Measurements from ENCODE around the gene ARID5B.

The ARID5B gene

GRCh38 chr10:61939902-61940301 is 38.4 kb downstream of the ARID5B start:
- no peak for DNase-seq

GRCh38 chr10:61941202-61941681 is 39.7 kb downstream of the ARID5B start:
- no peak for DNase-seq

GRCh38 chr10:61942604-61943461 is 41.3 kb downstream of the ARID5B start:
- no peak for DNase-seq

- DNase-seq = no peak
These were observed 42.3 kb downstream of the ARID5B start for GRCh38 chr10:61943674-61944378.

- no peak for DNase-seq
These were observed 43.1 kb downstream of the ARID5B start for GRCh38 chr10:61944410-61945147.

- no peak for DNase-seq
These were observed 48.2 kb downstream of the ARID5B start for GRCh38 chr10:61949687-61950086.

GRCh38 chr10:61950449-61951143 is 49.1 kb downstream of the ARID5B start:
- no peak for DNase-seq

- no peak for DNase-seq
These were observed 49.6 kb downstream of the ARID5B start for GRCh38 chr10:61951144-61951483.

GRCh38 chr10:61952028-61952674 is 50.7 kb downstream of the ARID5B start:
- no peak for DNase-seq

GRCh38 chr10:61953183-61953582 is 51.7 kb downstream of the ARID5B start:
- DNase-seq = no peak

GRCh38 chr10:61957806-61958205 is 56.3 kb downstream of the ARID5B start:
- no peak for DNase-seq

- DNase-seq = no peak
These were observed 56.8 kb downstream of the ARID5B start for GRCh38 chr10:61958311-61958710.

- no peak for DNase-seq
These were observed 57.3 kb downstream of the ARID5B start for GRCh38 chr10:61958805-61959204.

GRCh38 chr10:61959814-61960213 is 58.3 kb downstream of the ARID5B start:
- no peak for DNase-seq

- no peak for DNase-seq
These were observed 59.1 kb downstream of the ARID5B start for GRCh38 chr10:61960396-61961120.

- no peak for DNase-seq
These were observed 59.8 kb downstream of the ARID5B start for GRCh38 chr10:61961278-61961677.

- DNase-seq = no peak
These were observed 61.5 kb downstream of the ARID5B start for GRCh38 chr10:61962971-61963370.

GRCh38 chr10:61963669-61964058 is 62.2 kb downstream of the ARID5B start:
- DNase-seq = no peak

- no peak for DNase-seq
These were observed 62.7 kb downstream of the ARID5B start for GRCh38 chr10:61964059-61964709.

- DNase-seq = no peak
These were observed 63.6 kb downstream of the ARID5B start for GRCh38 chr10:61964949-61965702.
